GM18868 (cell line): ENCODE data around the gene TMEM86B.

Experiments used
- ATAC-seq: cut with Tn5 transposase; IDR thresholded peaks from one replicate; pipeline ENCODE4 v1.9.1; 2021; ENCODE audit warnings: mild to moderate bottlenecking, moderate library complexity; ENCODE audit not compliant: unreplicated experiment

The TMEM86B gene

DNA sequence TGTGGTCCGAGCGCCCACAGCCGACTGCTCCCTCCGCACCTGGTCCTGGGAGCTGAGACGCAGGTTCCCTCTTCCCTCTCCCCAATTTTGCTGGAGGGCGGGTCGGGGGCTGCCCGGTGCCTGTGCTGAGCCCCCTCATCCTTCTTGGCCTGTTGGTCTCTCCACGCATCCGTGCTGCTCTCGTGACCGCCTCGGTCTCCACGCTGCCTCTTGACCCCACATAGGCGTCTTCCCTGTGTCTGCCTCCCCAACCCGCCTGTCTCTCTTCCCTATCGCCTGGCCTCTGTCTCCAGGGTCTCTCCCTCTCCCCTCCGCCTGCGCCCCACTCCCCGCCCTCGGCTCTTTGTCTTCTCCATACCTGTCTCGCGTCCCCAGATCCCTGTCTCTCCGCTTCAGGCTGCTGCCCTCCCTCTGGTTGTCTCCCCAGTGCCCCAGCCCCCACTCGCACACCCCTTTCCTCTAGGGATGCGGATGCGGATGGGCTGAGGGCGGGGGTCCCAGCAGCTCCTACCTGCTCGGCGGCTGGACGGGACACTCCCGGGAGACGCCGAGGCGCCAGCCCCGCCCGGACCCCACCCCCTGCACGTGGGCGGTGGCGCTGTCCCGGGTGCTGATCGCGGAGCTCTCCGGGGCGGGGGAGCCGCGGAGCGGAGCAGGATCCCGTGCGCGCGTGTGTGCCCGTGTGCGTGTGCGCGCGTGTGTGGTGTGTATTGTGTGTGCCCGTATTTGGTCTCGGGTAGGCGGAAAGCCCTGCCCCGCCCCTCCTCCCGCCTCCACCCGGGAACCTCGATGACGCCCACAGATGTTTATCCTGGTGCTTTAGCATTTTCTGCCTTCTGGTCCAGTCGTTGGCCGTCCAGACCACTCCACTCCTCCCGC lies 48.7 kb downstream of the TMEM86B start, which contains the start of gene SYT5:
Gene SYT5 (minus strand): TSS at position 684 of the 879 bp plus-strand sequence. CDS start 1,248 bp downstream, outside the sequence.
- no peak for ATAC-seq

GRCh38 chr19:55178781-55179599 lies 49.6 kb downstream of the TMEM86B start:
- ATAC-seq: peak; percentile 86
